ENCODE results near the gene ME3.
"Not testable (repeated sequence)": the region's sequence is repeated elsewhere in the genome, so short reads cannot be mapped to it uniquely, and the experiment has no call there.

The ME3 gene

DNA sequence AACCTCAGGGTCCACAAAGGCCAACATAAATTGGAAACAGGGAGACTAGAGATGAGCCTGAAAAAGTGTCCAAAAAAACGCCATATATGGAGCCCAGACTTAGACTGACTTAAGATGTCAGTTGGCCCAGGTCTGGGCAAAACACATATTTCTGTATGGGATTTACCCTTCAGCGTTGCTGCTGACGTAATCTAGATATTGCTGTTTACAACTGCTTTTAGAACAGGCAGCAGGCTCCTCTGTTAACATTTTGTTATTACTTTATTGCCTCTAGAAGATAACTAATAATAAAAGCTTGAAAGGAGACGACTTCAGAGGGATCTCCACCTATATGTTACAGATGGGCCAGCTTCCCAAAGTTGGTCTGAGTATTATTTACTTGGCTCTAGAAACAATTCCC lies 8.7 kb downstream of the ME3 start:
- H3K4me3 ChIP-seq (ENCODE audit: low read length) = no peak overlapping the region
- no peak for TF ChIP-seq ZNF274 (IDR thresholded peaks at IDR 0.05; ENCODE audit: low read depth, low read length)

DNA sequence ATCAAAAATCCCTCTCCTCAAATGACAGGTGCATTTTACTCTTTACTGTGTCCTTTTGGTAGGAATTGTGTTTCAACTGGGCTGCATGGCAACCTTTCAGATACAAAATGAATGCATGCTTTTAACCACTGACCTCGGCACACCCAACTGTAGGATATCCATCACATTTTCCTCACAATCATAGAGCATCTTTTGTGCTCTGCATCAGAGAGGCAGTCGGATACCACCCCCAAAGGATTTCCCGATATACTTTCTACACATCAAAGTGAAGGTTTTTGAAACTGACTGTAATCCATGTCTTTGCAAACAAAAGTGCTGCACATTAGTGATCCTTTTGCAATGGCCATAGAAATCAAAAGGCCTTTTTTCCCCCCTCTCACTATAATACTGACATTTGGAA lies 9.1 kb downstream of the ME3 start:
- TF ChIP-seq ZNF274 (IDR thresholded peaks at IDR 0.05; ENCODE audit: low read depth, low read length) = no peak
- no peak overlapping the region for H3K4me3 ChIP-seq (ENCODE audit: low read length)

DNA sequence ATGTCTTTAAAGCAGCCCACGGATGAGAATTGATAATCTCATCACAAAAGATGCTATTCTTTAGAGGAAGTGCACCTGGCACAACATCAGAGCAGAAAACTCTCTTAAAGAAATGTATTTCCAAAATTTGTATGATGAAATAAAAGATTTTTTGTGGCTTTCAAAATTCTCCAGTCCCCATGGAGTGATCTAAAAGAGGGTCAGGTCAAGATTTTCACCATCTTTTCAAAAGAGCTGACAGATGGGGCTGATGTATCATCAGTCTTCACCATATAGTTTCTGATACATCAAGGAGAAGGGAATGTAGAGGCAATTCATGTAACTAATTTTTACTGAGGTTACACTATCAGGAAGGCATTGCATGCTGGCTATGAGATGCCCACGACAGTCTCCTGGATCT lies 11.7 kb downstream of the ME3 start:
- TF ChIP-seq ZNF274 (IDR thresholded peaks at IDR 0.05; ENCODE audit: low read depth, low read length) = no peak
- H3K4me3 ChIP-seq (ENCODE audit: low read length) = no peak overlapping the region

DNA sequence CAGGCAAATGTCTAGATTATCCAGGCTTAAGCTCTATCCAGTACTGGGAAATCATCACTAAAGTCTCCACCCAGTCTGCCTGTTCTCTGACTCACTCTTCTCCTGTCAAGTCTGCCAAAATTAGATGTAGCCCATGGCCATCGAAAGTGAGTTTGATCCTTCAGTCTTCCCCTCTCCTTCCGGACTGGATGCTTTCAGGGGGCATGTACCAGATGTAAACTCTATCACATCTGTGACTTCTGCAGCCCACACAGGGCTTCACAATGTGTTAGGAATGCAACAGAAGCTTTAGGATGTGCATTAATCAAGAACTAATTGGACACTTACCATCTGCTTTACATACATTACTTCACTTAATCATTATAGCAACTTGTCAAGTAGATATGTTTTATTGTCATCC lies 12.3 kb downstream of the ME3 start:
- TF ChIP-seq ZNF274 (IDR thresholded peaks at IDR 0.05; ENCODE audit: low read depth, low read length) = no peak
- no peak overlapping the region for H3K4me3 ChIP-seq (ENCODE audit: low read length)

DNA sequence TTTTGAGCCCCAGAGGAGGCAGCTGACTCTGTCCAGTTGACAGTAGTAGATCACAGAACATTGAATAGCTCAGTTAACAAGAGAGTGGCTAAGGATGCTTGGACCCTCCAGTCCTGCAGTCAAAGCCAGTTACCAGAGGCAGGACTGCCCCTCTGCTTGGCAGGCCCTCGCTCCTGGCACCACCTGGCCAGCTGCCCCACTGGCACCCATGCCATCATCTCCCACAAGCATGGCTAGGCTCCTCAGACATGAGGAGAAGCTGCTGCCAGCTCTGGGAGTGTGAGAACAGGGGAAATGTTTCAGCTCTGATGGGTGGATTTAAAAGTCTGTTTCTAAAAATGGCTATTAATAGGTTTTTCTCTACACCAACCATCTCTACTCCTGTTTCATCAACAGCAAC lies 13.9 kb downstream of the ME3 start:
- TF ChIP-seq ZNF274 (IDR thresholded peaks at IDR 0.05; ENCODE audit: low read depth, low read length) = no peak
- no peak overlapping the region for H3K4me3 ChIP-seq (ENCODE audit: low read length)

DNA sequence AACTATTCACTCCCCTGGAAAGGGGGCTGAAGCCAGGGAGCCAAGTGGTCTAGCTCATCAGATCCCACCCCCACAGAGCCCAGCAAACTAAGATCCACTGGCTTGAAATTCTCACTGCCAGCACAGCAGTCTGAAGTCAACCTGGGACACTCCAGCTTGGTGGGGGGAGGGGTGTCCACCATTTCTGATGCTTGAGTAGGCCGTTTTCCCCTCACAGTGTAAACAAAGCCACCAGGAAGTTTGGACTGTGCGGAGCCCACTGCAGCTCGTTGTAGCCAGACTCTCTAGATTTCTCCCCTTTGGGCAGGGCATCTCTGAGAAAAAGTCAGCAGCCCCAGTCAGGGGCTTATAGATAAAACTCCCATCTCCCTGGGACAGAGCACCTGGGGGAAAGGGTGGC lies 27.2 kb downstream of the ME3 start:
- H3K4me3 ChIP-seq (ENCODE audit: low read length) = not testable (repeated sequence)

DNA sequence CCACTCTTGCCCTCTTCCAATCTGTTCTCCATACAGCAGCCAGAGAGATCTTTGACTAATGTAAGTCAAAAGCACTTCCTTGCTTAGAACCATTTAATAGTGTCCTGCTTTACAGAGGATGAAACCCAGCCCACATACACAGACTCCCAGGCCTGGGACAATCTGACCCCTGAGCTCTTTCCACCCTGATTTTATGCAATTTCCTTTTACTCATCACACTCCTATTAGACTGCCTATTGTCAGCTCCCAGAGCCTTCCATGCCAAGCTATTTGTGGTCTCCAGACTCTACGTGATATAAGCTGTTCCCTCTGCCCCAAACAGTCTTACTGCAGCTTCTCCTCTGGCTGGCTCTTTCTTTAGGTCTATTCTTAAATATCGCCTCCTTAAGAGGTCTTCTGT lies 28.1 kb downstream of the ME3 start:
- TF ChIP-seq ZNF274 (IDR thresholded peaks at IDR 0.05; ENCODE audit: low read depth, low read length) = no peak
- no peak overlapping the region for H3K4me3 ChIP-seq (ENCODE audit: low read length)

DNA sequence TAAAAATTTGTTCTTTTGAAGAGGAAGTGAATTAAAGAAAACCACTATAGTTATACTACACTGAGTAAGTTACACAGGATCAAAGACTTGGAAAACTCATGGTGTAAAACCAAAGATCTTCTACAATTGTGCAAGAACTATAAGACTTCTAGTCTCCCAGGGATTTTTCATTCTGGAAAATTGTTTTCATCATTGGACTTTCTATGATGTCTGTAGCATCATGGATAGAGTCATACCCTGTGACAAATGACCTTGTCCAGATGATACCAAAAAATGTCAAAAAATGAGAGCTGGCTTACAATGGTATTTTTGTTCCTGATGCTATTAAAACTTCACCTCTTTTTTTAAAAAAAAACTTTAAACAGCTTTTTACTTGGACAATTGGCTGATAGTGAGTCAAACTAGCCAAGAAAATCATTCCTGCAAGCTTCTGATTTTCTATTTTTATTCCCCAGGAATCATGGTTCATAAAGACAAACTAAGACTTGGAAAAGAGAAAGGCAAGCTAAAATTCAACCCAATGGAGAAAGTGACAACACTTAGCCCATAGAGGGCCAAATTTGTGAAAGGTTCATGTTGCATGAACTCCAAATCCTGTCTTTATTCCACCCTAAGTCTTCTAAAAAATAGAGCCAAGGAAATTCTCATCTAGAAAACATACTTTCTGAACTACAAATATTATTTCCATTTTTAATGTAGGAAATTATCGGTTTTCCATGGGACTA lies 30.7 kb downstream of the ME3 start:
- no peak overlapping the region for H3K4me3 ChIP-seq (ENCODE audit: low read length)
- TF ChIP-seq ZNF274 (IDR thresholded peaks at IDR 0.05; ENCODE audit: low read depth, low read length) = no peak

DNA sequence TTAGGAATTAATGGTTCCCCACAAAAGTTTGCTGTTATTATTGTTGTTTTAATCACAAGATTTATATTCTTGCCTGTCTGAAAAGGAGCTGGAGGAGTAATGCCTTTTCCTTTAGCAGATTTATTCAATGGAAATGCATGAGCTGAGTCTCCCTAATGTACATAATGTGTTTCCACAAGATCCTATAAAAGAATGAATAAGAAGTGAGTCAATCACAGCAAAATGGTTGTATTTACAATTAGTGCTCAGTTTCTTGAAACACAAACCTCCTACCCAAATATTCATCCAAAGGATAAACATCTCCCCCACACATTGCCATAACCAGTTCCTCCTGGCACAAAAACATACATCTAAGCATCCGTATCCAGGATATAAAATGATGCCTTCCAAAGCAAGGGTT lies 33.3 kb downstream of the ME3 start:
- no peak overlapping the region for H3K4me3 ChIP-seq (ENCODE audit: low read length)
- no peak for TF ChIP-seq ZNF274 (IDR thresholded peaks at IDR 0.05; ENCODE audit: low read depth, low read length)

DNA sequence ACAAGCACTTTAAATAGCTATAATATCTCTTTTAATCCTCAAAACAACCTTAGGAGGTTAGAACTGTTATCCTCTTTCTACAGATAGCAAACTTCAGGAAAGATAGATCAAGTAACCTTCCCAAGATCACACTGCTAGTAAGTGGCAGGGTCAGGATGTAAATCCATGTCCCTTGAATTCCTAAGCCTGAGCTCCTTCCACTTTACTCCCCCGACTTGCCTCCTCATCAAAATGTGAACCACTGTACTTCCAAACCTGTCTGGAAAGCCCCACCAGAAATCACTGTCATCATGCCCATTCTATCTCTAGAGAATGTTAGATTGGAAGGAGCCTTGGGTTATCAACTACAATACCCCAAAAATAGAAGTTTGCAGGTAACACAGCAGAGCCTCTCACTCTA lies 33.7 kb downstream of the ME3 start:
- H3K4me3 ChIP-seq (ENCODE audit: low read length) = no peak overlapping the region

DNA sequence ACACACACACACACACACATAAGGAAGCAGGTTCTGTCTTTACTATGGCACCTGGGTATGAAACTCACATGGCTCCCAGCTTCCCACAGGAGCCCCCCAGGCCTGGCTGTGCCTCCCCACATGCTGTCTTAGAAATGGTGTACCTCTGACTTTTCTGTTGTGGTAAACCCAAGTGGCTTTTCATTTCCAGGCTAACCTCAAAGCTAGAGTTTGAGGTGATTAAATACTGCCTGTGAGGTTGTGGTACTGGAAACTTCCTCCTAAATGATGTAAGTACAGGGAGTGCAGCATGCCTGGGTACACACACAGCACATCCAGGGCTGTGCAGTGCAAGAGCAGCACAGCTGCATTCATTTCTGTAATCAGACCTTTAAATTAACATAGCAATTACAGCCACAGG lies 34.4 kb downstream of the ME3 start:
- TF ChIP-seq ZNF274 (IDR thresholded peaks at IDR 0.05; ENCODE audit: low read depth, low read length) = no peak
- no peak overlapping the region for H3K4me3 ChIP-seq (ENCODE audit: low read length)

More for the DNA sequence above, 33.7 kb downstream of the ME3 start:
- no peak for TF ChIP-seq ZNF274 (IDR thresholded peaks at IDR 0.05; ENCODE audit: low read depth, low read length)

DNA sequence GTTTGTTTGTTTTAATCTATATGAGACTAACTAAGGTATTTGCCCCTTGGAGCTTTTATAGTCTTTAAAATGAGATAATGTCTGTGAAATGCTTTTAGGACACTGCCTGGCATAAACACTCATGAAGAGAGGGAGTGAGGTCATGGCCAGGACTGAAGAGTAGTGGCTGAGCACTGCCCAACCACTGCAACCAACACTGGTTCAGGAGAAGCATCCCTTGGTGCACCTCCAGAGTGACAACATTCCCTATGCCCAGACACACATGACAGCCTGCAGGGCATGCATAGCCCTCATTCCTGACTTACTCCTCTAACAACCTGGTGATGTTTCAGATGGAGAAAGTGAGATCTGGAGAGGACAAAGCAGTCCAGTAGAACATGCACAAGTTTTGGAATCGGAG lies 36.1 kb downstream of the ME3 start:
- TF ChIP-seq ZNF274 (IDR thresholded peaks at IDR 0.05; ENCODE audit: low read depth, low read length) = no peak
- H3K4me3 ChIP-seq (ENCODE audit: low read length) = no peak overlapping the region

DNA sequence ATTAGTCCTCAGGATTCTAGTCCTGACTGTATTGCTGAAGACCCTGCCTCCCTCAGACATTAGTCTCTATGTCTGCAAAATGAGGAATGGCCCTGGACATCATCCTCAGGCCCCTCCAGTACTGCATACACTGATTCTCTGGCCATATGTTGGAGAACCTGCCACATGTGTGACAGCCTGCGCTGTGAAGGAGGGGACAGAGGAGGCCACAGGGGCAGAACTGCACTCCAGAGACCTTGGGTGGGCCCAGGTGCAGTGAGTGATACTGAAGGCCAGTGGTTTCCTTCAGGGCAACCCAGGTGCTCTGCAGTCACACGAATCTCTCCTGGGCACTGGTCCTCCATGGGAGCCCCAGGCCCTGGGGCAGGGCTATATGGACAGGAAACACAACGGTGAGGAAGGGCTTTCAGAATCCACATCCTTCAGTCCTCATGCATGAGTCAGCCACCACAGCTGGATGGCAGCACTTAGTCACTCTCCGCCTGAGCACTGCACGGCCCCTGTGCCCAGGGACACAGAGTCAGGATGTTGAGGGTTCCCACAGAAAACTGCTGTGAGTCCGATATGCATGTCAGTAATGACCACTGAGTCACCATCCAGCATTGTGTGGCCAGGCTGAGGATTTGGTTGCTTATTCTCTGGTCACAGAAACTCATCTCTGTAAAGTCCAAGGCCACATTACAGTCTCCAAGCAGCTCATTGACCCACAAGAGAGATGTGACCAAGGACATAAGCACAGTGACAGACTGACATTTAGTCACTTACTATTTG lies 39.7 kb downstream of the ME3 start:
- no peak for TF ChIP-seq ZNF274 (IDR thresholded peaks at IDR 0.05; ENCODE audit: low read depth, low read length)
- no peak overlapping the region for H3K4me3 ChIP-seq (ENCODE audit: low read length)

DNA sequence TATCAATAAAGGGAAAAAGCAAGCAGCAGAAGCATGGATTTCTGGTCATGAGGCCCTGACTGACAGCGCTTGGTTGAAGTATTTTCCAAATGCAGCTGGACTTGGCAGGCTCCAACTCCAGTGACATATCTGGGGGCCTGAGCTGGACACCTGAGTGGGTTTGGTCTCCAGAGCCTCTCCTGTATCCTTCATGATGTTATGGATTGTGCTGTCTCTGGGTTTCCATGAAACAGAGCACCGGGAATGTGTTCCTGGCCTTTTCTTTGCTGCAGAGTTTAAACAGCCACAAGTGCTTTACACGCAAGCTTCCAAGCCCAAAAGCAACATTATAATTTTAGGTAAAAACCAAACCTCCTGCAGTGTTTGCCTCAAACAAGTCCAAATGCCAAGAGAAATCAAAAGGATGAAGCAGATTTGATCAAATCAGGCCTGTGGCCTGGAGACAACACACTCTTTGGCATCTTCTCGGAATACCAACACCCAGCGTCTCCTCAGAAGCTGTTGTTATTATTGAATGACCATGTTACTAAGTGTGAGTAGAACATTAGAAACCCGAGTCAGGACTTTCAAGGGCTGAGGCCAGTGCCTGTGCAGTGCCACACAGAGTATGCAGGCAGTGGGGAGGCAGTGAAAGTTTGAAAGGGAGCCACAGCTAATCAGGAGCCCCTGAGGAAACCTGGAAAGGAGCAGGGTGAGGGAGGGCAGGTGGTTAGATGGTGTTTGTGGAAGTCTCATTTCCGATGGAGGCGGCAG lies 42.0 kb downstream of the ME3 start:
- no peak for TF ChIP-seq ZNF274 (IDR thresholded peaks at IDR 0.05; ENCODE audit: low read depth, low read length)
- H3K4me3 ChIP-seq (ENCODE audit: low read length) = no peak overlapping the region
